ENCODE data around the gene SLC13A3. TPM values are rescaled to one million over a fixed set of nuclear protein-coding genes. Genes with fewer than 3 reads are reported as not detected.

SLC13A3 gene
- total RNA-seq, 2 experiments from 2014 or later = 0.19 TPM; not detected in 1

DNA sequence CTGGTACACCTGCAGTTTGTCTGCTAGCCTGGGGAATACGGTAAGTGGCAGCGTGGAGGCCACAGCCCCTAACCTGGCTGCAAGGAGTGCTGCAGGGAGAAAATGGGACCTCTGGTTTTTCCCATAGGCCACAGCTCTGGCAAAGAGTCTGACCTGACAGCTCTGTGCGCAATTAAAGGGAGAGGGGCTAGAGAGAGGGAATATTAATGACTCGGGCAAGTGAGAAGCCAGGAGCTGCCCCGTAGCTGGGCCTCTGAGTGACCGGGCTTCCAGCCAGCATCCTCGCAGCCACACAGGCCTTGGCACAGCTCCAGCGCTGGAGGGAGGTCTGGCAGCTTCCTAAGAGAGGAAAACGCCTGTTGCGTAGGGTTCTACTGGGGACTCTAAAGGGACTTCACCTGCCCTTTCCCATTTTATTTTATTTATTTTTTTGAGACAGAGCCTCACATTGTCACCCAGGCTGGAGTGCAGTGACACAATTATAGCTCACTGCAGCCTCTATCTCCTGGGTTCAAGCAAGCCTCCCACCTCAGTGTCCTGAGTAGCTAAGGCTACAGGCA, 82.6 kb downstream of the SLC13A3 start:
- no peak overlapping the region for H3K4me3 Mint-ChIP-seq
- no peak overlapping the region for H3K27ac Mint-ChIP-seq
- peaks cover 10% of the 10 kb centered on the region for H3K4me1 Mint-ChIP-seq
- peaks cover 33% of the 10 kb centered on the region for H3K27me3 Mint-ChIP-seq
- H3K36me3 Mint-ChIP-seq = no peaks in the 10 kb centered on the region
- no peak for DNase-seq
- H3K9me3 Mint-ChIP-seq (ENCODE audit: low read depth) = no peaks in the 10 kb centered on the region
- CTCF ChIA-PET = interaction anchor here (0.9 kb wide), 1 partner anchor 93 kb away, joined by 3 read pairs; no protein-coding TSS in a partner anchor
- ATAC-seq = no peak

DNA sequence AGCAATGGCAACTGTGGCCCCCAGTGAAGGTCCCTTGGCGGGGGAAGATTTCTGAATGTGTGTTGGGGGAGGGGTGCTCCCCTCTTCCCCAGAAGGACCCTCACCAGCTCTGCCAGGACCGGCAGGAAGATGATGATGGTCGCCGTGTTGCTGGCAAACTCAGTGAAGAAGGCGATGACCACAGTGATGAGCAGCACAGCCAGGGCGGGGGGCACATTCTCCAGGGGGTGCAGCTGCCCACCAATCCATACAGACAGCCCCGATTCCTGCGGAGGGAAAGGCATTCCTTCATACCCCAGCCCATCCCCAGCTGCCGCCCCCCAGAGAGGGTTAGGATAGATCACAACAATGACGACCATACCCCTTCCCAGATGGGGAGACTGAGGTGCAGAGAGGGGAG, 85.1 kb downstream of the SLC13A3 start:
- H3K4me3 Mint-ChIP-seq = no peak overlapping the region
- DNase-seq (no peak), ATAC-seq (no peak)
- no peaks in the 10 kb centered on the region for H3K9me3 Mint-ChIP-seq (ENCODE audit: low read depth)
- H3K36me3 Mint-ChIP-seq = no peaks in the 10 kb centered on the region
- CTCF ChIA-PET = interaction anchor here (1.3 to 1.7 kb wide), 3 partner anchors 16 to 45 kb away, joined by 3 to 8 read pairs (median 4); no protein-coding TSS in a partner anchor
- peaks cover 2% of the 10 kb centered on the region for H3K4me1 Mint-ChIP-seq
- peaks cover 17% of the 10 kb centered on the region for H3K27me3 Mint-ChIP-seq
- no peak overlapping the region for H3K27ac Mint-ChIP-seq

DNA sequence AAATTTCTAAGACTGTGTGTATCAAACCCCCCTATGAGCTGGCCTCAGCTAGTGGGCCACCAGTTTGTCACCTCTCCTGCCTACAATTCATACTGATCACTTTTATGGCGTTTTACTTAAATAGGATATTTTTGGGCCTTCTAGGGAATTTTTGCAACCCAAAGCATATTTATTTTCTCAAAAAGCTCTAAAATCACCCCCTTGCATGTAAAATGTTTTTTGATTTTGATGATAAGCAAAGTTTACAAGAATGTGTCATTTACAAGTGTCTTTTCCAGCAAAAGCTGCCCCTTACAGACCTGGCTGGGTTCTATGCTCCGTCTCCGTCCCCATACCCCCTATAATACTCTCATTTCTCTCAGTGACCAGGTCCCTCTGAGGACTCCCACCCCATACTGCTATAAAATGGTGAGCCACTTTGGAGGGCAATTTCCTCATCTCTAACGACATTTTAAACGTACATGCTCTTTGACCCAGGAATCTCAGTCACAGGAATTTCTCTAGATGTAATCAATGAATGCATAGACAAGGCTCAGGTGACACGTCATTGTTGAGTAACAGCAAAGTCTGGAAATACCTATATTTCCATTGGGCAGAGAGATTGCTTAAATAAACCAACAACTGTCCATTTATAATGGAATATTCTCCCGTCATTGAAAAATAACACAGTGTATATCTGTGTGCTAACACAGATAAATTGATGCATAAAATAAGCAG, 86.9 kb downstream of the SLC13A3 start:
- Mint-ChIP-seq H3K27ac (no peak overlapping the region), H3K9me3 (ENCODE audit: low read depth) (no peaks in the 10 kb centered on the region), H3K4me3 (no peak overlapping the region), H3K4me1 (peaks cover 20% of the 10 kb centered on the region), H3K27me3 (peaks cover 7% of the 10 kb centered on the region), H3K36me3 (no peaks in the 10 kb centered on the region)
- DNase-seq (no peak), ATAC-seq (no peak)
- CTCF ChIA-PET = interaction anchor here (0.7 to 2.1 kb wide), 11 partner anchors 10 to 124 kb away, joined by 3 to 10 read pairs (median 4); partner anchors contain the start of gene TP53RK

GRCh38 chr20:46563860-46564221, 87.4 kb downstream of the SLC13A3 start:
- Mint-ChIP-seq H3K4me1 (peaks cover 21% of the 10 kb centered on the region), H3K4me3 (no peak overlapping the region), H3K9me3 (ENCODE audit: low read depth) (no peaks in the 10 kb centered on the region), H3K27me3 (peaks cover 6% of the 10 kb centered on the region), H3K27ac (no peak overlapping the region), H3K36me3 (no peaks in the 10 kb centered on the region)
- CTCF ChIA-PET = interaction anchor here (0.7 to 2.1 kb wide), 8 partner anchors 9 to 125 kb away, joined by 3 to 10 read pairs (median 4); partner anchors contain the start of gene TP53RK
- ATAC-seq (no peak), DNase-seq (no peak)

- no peak overlapping the region for H3K4me3 Mint-ChIP-seq
Observed at GRCh38 chr20:46563170-46563859, 87.9 kb downstream of the SLC13A3 start.

DNA sequence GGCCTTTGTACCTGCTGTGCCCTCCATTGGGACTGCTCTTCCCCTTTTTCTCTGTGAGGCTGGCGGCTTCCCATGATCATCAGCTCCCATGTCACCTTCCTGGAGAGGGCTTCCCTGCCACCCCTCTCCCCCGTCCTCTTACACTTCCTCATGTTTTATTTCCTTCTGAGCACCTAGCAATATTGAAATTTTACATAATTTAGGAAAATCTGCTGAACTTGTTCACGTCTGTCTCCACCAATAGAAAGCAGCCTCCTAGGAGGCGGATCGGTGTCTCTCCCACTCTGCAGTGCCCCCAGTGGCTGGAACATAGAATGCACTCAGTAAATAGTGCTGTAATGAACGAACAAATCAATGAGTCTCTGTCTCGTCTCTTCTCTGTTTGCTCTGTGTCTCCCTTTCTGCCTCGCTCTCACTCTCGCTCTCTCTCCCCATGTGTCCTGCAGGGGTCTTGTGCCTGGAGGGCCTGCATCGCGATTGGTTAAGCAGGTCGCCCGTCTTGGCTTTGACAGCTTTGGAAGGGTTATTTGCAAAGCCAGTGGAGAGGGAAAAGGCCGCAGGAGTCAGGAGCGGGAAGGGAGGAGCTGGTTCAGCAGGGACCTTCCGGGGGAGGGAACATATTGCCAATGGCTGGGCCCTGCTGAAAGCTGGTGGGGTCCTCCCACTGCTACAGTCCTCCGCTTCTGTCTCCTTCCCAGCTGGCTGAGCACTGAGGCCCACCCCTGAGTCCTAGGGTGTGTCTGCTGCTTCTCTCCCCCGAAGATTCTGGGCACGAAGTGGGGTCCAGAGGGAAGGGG, 88.7 kb downstream of the SLC13A3 start:
- H3K4me3 Mint-ChIP-seq = no peak overlapping the region
- no peaks in the 10 kb centered on the region for H3K36me3 Mint-ChIP-seq
- peak; percentile 79 for ATAC-seq
- CTCF ChIA-PET = interaction anchor here (0.9 to 5.8 kb wide), 17 partner anchors 11 to 142 kb away, joined by 3 to 69 read pairs (median 6); partner anchors contain the start of genes OCSTAMP, TP53RK and ZNF334
- DNase-seq = peak; percentile 81
- peaks cover 5% of the 10 kb centered on the region for H3K27me3 Mint-ChIP-seq
- H3K9me3 Mint-ChIP-seq (ENCODE audit: low read depth) = no peaks in the 10 kb centered on the region
- H3K27ac Mint-ChIP-seq = no peak overlapping the region
- peaks cover 29% of the 10 kb centered on the region for H3K4me1 Mint-ChIP-seq

More at GRCh38 chr20:46563170-46563859, 87.9 kb downstream of the SLC13A3 start:
- H3K27ac Mint-ChIP-seq = no peak overlapping the region
- CTCF ChIA-PET = interaction anchor here (0.9 to 5.8 kb wide), 11 partner anchors 10 to 125 kb away, joined by 3 to 69 read pairs (median 6); partner anchors contain the start of genes OCSTAMP, TP53RK and ZNF334
- no peaks in the 10 kb centered on the region for H3K36me3 Mint-ChIP-seq
- DNase-seq = no peak
- H3K4me1 Mint-ChIP-seq = peaks cover 24% of the 10 kb centered on the region
- peaks cover 6% of the 10 kb centered on the region for H3K27me3 Mint-ChIP-seq
- ATAC-seq = no peak
- no peaks in the 10 kb centered on the region for H3K9me3 Mint-ChIP-seq (ENCODE audit: low read depth)

- CTCF ChIA-PET = interaction anchor here (1.0 to 5.8 kb wide), 17 partner anchors 12 to 142 kb away, joined by 3 to 69 read pairs (median 6); partner anchors contain the start of genes OCSTAMP, TP53RK and ZNF334
Observed at GRCh38 chr20:46562009-46562372, 89.3 kb downstream of the SLC13A3 start.

GRCh38 chr20:46559685-46560440, 91.4 kb downstream of the SLC13A3 start:
- Mint-ChIP-seq H3K27ac (peak overlapping the region; percentile 31), H3K9me3 (ENCODE audit: low read depth) (no peaks in the 10 kb centered on the region), H3K36me3 (peaks cover 4% of the 10 kb centered on the region), H3K4me3 (no peak overlapping the region), H3K27me3 (no peaks in the 10 kb centered on the region), H3K4me1 (peaks cover 47% of the 10 kb centered on the region)
- no peak for DNase-seq
- CTCF ChIA-PET = interaction anchor here (1.0 to 5.8 kb wide), 9 partner anchors 8 to 130 kb away, joined by 3 to 69 read pairs (median 4); partner anchors contain the start of genes OCSTAMP and TP53RK
- peak; percentile 43 for ATAC-seq

More at GRCh38 chr20:46562009-46562372, 89.3 kb downstream of the SLC13A3 start:
- peaks cover 4% of the 10 kb centered on the region for H3K27me3 Mint-ChIP-seq
- no peaks in the 10 kb centered on the region for H3K9me3 Mint-ChIP-seq (ENCODE audit: low read depth)
- no peaks in the 10 kb centered on the region for H3K36me3 Mint-ChIP-seq
- DNase-seq (no peak), ATAC-seq (no peak)
- H3K4me3 Mint-ChIP-seq = no peak overlapping the region
- peaks cover 34% of the 10 kb centered on the region for H3K4me1 Mint-ChIP-seq
- H3K27ac Mint-ChIP-seq = no peak overlapping the region

DNA sequence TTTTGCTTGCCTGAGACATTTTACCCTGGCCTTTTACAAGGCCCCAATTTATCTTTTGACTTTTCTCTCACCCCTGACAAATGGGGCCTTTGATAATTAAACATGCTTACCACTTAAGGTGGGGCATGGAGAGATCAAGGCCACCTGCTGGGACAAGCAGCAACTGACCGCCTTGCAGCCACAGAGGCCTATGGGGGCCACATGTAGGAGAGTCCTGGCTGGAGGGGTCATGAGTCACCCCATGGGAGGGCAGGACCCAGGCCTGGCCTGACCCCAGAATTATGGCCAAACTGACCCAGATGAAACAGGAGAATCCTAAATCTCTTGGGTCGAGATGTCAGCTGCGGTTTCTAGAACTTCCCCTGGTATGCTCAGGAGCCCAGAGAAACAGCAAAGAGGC, 92.3 kb downstream of the SLC13A3 start:
- DNase-seq (no peak), ATAC-seq (no peak)
- CTCF ChIA-PET = interaction anchor here (1.0 to 5.8 kb wide), 7 partner anchors 9 to 130 kb away, joined by 3 to 69 read pairs (median 4); partner anchors contain the start of genes OCSTAMP and TP53RK
- no peaks in the 10 kb centered on the region for H3K27me3 Mint-ChIP-seq
- H3K4me1 Mint-ChIP-seq = peaks cover 54% of the 10 kb centered on the region
- no peaks in the 10 kb centered on the region for H3K9me3 Mint-ChIP-seq (ENCODE audit: low read depth)
- no peak overlapping the region for H3K27ac Mint-ChIP-seq
- H3K4me3 Mint-ChIP-seq = no peak overlapping the region
- peaks cover 5% of the 10 kb centered on the region for H3K36me3 Mint-ChIP-seq

GRCh38 chr20:46558511-46558959, 92.7 kb downstream of the SLC13A3 start:
- Mint-ChIP-seq H3K4me1 (peaks cover 57% of the 10 kb centered on the region), H3K27me3 (no peaks in the 10 kb centered on the region), H3K4me3 (no peak overlapping the region), H3K27ac (no peak overlapping the region), H3K36me3 (peaks cover 6% of the 10 kb centered on the region), H3K9me3 (ENCODE audit: low read depth) (no peaks in the 10 kb centered on the region)
- CTCF ChIA-PET = interaction anchor here (0.7 to 5.8 kb wide), 6 partner anchors 8 to 124 kb away, joined by 3 to 69 read pairs (median 5); partner anchors contain the start of gene OCSTAMP
- no peak for ATAC-seq
- DNase-seq = no peak

DNA sequence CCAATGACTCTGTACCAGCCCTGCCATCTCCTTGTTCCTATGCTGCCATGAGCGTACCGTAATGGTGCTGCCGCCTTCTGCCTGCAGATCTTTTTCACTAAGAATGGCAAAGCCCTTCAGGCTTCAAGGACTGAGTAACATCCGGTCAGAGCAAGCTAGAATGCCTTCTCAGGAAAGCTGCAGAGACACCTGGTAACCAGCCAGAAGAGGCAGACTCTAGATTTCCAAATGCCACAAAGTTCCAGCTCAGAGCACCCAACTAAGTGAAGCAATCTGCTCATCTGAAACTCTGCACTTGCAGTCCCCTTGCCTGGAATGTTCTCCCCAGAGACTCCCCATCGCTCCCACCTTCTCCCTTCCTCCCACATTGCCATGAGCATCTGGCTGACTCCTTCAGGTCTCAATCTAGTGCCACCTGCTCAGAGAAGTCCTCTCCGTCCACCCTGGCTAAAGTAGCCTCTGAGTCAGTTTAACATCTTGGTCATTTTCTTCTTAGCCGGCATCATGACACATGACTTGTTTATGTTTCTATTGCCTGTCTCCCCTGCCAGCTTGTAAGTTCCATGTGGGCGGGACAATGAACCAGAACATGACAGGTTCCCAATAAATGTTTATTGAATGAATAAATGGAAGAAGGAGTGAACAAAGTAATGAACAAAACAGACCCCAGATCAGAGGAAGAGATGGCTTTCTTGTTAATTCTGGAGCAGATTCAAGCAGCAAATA, 93.9 kb downstream of the SLC13A3 start:
- CTCF ChIA-PET = interaction anchor here (0.8 to 5.8 kb wide), 4 partner anchors 13 to 40 kb away, joined by 3 to 28 read pairs (median 3); no protein-coding TSS in a partner anchor
- ATAC-seq (no peak), DNase-seq (no peak)
- no peak overlapping the region for H3K4me3 Mint-ChIP-seq
- H3K4me1 Mint-ChIP-seq = peaks cover 68% of the 10 kb centered on the region
- H3K36me3 Mint-ChIP-seq = peaks cover 6% of the 10 kb centered on the region
- H3K9me3 Mint-ChIP-seq (ENCODE audit: low read depth) = no peaks in the 10 kb centered on the region
- H3K27me3 Mint-ChIP-seq = no peaks in the 10 kb centered on the region
- H3K27ac Mint-ChIP-seq = no peak overlapping the region
